Activated T-helper 2 cell treated with anti-CD3 and anti-CD28 coated beads, Interferon-gamma antibody, Interleukin-2, Interleukin-4, amounts not matched to agents 10 μg/mL and 5 μg/mL and 100 μg/mL, durations not matched to agents 14 hours and 24 hours and 36 hours (primary cell): ENCODE data around the gene SLC4A4. TPM values are rescaled to one million over a fixed set of nuclear protein-coding genes. Genes with fewer than 3 reads are reported as not detected.

Experiments
- DNase-seq: peaks from one replicate; pipeline ENCODE4 v3.0.0; 2021; ENCODE audit warnings: low spot score
- H3K27ac Mint-ChIP-seq: one replicate; pipeline ENCODE4 v1.8.0; 2021; ENCODE audit warnings: mixed read lengths
- H3K27me3 Mint-ChIP-seq: one replicate; pipeline ENCODE4 v1.8.0; 2021; ENCODE audit warnings: low read depth, mixed read lengths
- H3K36me3 Mint-ChIP-seq: one replicate; pipeline ENCODE4 v1.8.0; 2021; ENCODE audit warnings: low read depth, mixed read lengths
- H3K4me1 Mint-ChIP-seq: one replicate; pipeline ENCODE4 v1.8.0; 2021; ENCODE audit warnings: low read depth, mixed read lengths
- H3K4me3 Mint-ChIP-seq: one replicate; pipeline ENCODE4 v1.8.0; 2021; ENCODE audit warnings: low read depth, mild to moderate bottlenecking, moderate library complexity, mixed read lengths
- H3K9me3 Mint-ChIP-seq: one replicate; pipeline ENCODE4 v1.8.0; 2021; ENCODE audit warnings: mixed read lengths
- intact Hi-C: fragments of 100-400 bp; cut with micrococcal nuclease; formaldehyde crosslinking; loops from one replicate; pipeline ENCODE4 v1.15.1; 2023
- total RNA-seq: library from RNA; stranded (reverse); gene quantifications from 2 replicates; pipeline ENCODE4 v1.2.3, GENCODE V29; 2022

The SLC4A4 gene
- total RNA-seq, 1 donor from 2014 or later, result 0.43 TPM

DNA sequence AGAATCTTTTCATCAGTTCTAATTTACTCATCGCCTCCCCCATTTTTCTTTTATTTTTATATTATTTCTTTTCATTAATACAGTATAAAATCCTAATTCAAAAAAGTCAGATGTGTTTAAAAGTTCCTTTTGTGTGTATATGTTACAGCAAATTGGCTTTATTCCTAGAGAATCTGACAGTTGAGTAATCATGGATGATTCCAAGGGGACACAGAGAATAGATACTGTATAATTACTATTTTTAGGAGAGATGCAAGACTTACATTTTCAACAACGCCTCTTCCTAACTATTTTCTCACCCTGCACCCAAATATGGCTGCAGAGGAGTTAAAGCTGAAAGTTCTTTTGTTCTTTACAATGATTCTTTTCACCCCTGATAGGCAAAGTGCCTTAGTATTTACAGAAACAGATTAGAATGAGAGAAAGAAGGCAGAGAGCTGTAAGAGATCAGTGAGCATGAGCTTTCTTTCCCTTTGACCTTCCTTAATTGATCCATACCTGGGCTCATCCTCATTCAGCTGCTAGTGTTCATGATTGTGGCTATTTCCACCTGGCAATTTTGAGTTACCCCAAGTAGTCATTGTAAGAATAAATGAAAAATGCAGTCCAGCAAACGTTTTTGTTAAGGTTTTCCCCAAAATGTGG lies 210.8 kb downstream of the SLC4A4 start:
- Mint-ChIP-seq H3K27ac (no peak overlapping the region), H3K4me1 (no peaks in the 10 kb centered on the region), H3K4me3 (no peak overlapping the region), H3K9me3 (no peaks in the 10 kb centered on the region), H3K27me3 (no peaks in the 10 kb centered on the region), H3K36me3 (no peaks in the 10 kb centered on the region)
- intact Hi-C loops, result no loop called here
- DNase-seq, result no peak

DNA sequence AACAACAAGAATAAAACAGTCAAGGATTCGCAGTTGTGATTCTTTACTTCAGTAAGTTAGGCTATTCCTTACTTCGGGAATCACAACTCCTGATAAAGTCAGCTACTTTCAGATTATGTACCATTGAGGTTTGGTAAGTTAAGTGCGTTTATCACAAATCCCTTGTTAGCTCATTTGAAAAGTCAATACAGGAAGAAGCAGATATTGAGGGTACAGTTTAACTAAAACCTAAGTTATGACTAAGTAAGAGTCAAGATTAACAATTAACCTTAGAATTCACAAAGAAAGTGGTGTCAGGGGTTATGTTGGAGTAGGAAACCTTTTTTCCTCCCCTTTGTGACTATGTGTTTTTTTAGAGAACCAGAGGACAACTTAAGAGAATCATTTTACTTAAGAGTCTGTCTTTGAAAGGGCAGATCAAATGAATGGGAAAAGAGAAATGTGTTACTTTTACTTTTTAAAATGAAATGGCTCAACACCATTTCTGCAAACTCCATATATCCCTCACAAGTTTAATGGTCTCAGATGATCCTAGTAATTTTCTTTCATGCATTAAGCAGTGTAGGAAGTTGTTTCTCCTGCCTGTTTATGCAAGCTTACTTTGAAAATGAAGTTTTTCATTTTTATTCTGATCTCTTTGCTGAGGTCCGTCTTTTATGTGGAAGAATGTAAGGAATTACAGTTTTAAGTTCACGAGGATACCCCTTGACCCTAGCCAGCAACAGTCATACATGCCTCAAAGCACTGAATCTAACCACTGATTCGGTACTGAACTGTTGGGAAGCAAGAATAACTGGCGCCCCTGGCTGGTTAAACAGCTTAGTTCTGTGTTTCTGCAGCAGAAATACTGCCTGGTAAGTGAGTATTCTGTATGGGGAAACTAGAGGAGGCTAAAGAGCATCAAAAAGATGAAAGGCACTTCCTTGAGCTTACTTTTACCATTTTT lies 211.7 kb downstream of the SLC4A4 start:
- Mint-ChIP-seq H3K9me3 (no peaks in the 10 kb centered on the region), H3K4me3 (no peak overlapping the region), H3K36me3 (no peaks in the 10 kb centered on the region), H3K27me3 (peaks cover 3% of the 10 kb centered on the region), H3K4me1 (no peaks in the 10 kb centered on the region), H3K27ac (no peak overlapping the region)
- DNase-seq, result no peak
- intact Hi-C loops, result no loop called here

DNA sequence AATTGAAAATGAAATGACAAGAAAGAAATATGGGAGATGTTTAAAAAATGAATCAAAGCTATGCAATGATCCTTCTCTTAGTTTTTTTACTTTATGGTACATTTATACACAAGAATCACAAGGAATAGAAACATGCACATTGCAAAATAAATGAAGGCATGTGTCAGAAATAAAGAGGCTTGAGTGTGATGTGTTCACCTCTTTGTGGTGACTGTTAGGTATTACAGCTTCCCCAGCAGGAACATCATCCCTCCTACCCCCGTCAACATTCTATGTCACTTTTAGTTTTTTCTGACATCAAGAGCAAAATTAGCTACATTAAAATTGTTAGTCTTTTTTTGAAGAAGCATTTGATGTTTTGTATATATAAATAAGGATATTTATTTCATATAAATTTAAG lies 214.8 kb downstream of the SLC4A4 start:
- peaks cover 3% of the 10 kb centered on the region for H3K27me3 Mint-ChIP-seq
- H3K4me1 Mint-ChIP-seq, result peaks cover 2% of the 10 kb centered on the region
- no peak overlapping the region for H3K27ac Mint-ChIP-seq
- no peak overlapping the region for H3K4me3 Mint-ChIP-seq
- no peaks in the 10 kb centered on the region for H3K36me3 Mint-ChIP-seq
- intact Hi-C loops, result no loop called here
- H3K9me3 Mint-ChIP-seq, result no peaks in the 10 kb centered on the region
- no peak for DNase-seq

DNA sequence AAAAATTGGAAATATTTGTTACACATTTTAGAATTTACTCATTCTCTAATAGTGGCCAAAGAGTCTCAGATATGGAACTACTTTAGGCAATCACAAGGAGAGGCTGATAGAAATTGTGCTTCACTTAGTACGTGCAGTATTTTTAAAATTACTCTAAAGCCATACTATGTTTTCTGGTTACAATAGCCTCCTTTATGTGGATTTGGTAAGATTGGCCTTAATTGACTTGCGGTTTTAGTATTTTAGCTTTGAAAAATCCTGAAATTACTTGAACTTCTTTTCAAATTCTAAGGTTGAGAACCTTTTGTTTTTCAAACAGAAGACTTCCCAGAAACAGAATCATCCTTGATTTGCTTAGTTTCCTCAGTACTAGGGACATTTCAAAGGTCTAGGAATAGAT lies 215.2 kb downstream of the SLC4A4 start:
- Mint-ChIP-seq H3K27me3 (peaks cover 3% of the 10 kb centered on the region), H3K9me3 (no peaks in the 10 kb centered on the region), H3K36me3 (no peaks in the 10 kb centered on the region), H3K27ac (no peak overlapping the region), H3K4me1 (peaks cover 2% of the 10 kb centered on the region), H3K4me3 (no peak overlapping the region)
- intact Hi-C loops, result no loop called here
- no peak for DNase-seq

DNA sequence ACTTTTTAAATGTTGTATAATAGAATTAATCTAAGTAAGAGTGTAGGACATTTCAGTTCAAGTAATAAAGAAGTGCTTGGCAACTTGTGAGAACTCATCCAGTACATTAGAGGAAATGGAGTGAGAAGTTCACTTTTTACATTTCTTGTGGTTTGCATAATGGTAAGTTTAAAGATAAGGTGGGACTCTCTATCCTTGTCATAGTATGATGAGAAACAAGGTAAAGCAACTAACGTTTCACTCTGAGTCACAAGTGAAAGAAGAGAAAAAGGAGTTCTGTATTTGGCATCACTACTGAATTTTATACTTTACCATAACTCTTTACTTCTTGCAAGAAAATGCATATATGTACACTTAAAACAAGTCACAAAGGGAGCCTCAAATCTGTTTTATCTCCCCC lies 219.4 kb downstream of the SLC4A4 start:
- no peak overlapping the region for H3K27ac Mint-ChIP-seq
- intact Hi-C loops, result no loop called here
- peaks cover 2% of the 10 kb centered on the region for H3K4me1 Mint-ChIP-seq
- no peak overlapping the region for H3K4me3 Mint-ChIP-seq
- H3K27me3 Mint-ChIP-seq, result peaks cover 3% of the 10 kb centered on the region
- DNase-seq, result no peak
- no peaks in the 10 kb centered on the region for H3K36me3 Mint-ChIP-seq
- no peaks in the 10 kb centered on the region for H3K9me3 Mint-ChIP-seq

DNA sequence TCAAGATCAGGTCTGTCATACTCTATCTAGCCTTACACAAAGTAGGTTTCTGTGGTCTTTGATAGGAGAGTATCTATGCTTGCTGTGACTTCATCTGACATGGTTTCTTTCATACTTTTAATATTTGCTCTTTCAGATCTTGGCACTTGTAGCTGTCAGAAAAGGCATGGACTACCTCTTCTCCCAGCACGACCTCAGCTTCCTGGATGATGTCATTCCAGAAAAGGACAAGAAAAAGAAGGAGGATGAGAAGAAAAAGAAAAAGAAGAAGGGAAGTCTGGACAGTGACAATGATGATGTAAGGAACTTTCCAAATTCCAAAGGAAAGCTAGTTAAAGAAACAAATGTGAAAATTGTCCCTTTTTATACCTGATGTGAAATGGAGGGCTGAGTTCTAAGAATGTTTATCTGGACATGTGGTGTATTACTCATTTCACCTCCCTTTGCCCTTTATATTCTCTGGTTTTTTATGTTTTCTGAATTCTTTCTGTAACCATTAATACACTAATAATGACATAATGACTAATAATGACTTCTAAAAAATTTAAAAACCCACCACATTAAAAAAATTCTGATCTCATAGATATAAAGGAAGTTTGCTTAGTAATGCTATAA lies 221.2 kb downstream of the SLC4A4 start:
- Mint-ChIP-seq H3K36me3 (no peaks in the 10 kb centered on the region), H3K4me1 (peaks cover 2% of the 10 kb centered on the region), H3K27ac (no peak overlapping the region), H3K27me3 (peaks cover 2% of the 10 kb centered on the region), H3K4me3 (no peak overlapping the region), H3K9me3 (no peaks in the 10 kb centered on the region)
- no peak for DNase-seq
- intact Hi-C loops, result no loop called here

DNA sequence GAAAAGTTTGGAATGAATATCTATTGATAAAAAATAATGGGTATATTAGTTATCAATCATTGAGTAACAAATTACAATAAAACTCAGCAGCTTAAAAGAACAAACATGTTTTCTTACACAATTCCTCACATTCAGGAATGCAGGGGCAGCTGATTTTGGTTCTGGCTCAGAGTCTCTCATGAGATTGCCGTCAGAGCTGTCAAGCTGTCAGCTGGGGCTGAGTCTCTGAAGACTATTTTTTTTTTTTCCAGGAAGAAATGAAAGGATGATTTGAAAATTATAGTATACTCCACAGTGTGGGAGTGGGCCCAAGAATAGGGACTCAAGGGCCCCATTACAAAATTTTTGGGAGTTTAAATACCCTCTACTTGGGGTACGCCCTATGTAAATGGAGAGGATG lies 226.0 kb downstream of the SLC4A4 start:
- no peak for DNase-seq
- no peaks in the 10 kb centered on the region for H3K9me3 Mint-ChIP-seq
- no peaks in the 10 kb centered on the region for H3K4me1 Mint-ChIP-seq
- no peak overlapping the region for H3K27ac Mint-ChIP-seq
- peaks cover 2% of the 10 kb centered on the region for H3K27me3 Mint-ChIP-seq
- no peak overlapping the region for H3K4me3 Mint-ChIP-seq
- no peaks in the 10 kb centered on the region for H3K36me3 Mint-ChIP-seq
- intact Hi-C loops, result no loop called here

DNA sequence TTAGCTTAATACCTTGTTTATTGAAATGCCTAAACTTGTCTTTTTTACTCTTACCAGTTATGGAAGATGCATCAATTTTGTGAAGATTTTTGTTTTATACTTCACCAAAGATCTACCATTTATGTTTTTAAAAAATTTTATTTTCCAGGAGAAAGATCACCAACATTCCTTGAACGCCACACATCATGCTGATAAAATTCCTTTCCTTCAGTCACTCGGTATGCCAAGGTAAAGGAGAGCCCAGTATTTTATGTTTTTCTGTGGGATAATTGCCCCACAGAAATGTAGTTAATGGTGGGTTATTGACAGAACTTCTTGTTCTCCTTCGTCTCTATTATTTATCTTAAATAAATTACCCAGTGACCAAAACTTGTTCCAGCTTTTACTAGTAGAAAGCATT lies 228.0 kb downstream of the SLC4A4 start:
- no peak for DNase-seq
- no peaks in the 10 kb centered on the region for H3K4me1 Mint-ChIP-seq
- H3K27ac Mint-ChIP-seq, result no peak overlapping the region
- H3K4me3 Mint-ChIP-seq, result no peak overlapping the region
- no peaks in the 10 kb centered on the region for H3K36me3 Mint-ChIP-seq
- no peaks in the 10 kb centered on the region for H3K9me3 Mint-ChIP-seq
- intact Hi-C loops, result no loop called here
- H3K27me3 Mint-ChIP-seq, result peaks cover 2% of the 10 kb centered on the region

DNA sequence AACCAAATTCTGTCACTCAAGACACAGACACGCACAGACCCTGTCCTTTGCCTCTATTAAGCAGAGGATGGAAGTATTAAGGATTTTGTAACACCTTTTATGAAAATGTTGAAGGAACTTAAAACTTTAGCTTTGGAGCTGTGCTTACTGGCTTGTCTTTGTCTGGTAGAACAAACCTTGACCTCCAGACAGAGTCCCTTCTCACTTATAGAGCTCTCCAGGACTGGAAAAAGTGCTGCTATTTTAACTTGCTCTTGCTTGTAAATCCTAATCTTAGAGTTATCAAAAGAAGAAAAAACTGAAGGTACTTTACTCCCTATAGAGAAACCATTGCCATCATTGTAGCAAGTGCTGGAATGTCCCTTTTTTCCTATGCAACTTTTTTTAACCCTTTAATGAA lies 229.3 kb downstream of the SLC4A4 start:
- H3K27ac Mint-ChIP-seq, result no peak overlapping the region
- H3K4me1 Mint-ChIP-seq, result no peaks in the 10 kb centered on the region
- no peaks in the 10 kb centered on the region for H3K36me3 Mint-ChIP-seq
- no peak for DNase-seq
- no peak overlapping the region for H3K4me3 Mint-ChIP-seq
- H3K27me3 Mint-ChIP-seq, result peaks cover 2% of the 10 kb centered on the region
- no peaks in the 10 kb centered on the region for H3K9me3 Mint-ChIP-seq
- intact Hi-C loops, result no loop called here

DNA sequence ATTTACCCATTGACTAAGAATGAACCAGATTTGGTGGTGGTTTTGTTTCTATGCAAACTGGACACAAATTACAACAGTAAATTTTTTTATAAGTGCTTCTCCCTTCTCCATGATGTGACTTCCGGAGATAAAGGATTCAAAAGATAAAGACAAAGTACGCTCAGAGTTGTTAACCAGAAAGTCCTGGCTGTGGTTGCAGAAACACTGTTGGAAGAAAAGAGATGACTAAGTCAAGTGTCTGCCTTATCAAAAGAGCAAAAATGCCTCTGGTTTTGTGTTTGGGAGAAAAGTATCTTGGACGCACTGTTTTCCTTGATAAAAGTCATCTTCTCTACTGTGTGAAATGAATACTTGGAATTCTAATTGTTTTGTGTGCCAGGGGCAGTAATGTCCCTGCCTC lies 231.7 kb downstream of the SLC4A4 start:
- Mint-ChIP-seq H3K36me3 (no peaks in the 10 kb centered on the region), H3K27ac (no peak overlapping the region), H3K27me3 (peaks cover 2% of the 10 kb centered on the region), H3K4me3 (no peak overlapping the region), H3K4me1 (no peaks in the 10 kb centered on the region), H3K9me3 (peaks cover 5% of the 10 kb centered on the region)
- DNase-seq, result no peak
- intact Hi-C loops, result no loop called here

DNA sequence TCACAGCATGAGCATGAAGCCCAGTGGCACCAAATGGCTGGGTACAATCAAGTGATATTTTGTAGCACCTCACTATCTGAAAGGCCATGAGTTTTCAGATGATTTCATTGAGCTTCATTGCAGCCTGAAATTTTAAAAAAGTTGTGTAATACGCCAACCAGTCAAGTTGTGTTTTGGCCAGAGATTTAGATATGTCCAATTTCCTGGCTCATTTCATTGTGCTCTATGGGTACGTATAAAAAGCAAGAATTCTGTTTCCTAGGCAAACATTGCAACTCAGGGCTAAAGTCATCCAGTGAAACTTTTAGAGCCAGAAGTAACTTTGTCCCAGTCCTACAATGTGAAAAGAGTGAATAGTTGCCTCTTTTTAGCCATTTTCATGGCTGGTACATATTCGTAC lies 232.5 kb downstream of the SLC4A4 start:
- no peak overlapping the region for H3K27ac Mint-ChIP-seq
- intact Hi-C loops, result no loop called here
- H3K27me3 Mint-ChIP-seq, result peaks cover 2% of the 10 kb centered on the region
- no peaks in the 10 kb centered on the region for H3K4me1 Mint-ChIP-seq
- H3K4me3 Mint-ChIP-seq, result no peak overlapping the region
- H3K36me3 Mint-ChIP-seq, result no peaks in the 10 kb centered on the region
- no peak for DNase-seq
- H3K9me3 Mint-ChIP-seq, result peaks cover 5% of the 10 kb centered on the region

DNA sequence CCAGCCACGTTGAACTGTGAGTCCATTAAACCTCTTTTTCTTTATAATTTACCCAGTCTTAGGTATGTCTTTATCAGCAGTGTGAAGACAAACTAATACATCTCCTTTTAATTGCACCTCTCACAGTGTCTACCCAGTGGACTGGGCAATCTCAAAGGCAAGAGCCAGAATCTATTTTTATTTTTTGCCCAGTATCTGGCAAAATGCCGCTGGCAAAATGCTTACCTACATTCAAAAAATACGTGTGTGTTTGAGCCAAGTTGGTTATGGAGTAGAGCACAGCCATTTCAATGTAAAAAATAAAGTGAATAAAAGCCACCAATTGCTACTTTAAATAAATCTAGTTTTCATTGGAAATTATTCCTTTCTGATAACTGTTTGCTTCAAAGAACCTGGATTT lies 245.2 kb downstream of the SLC4A4 start:
- H3K27ac Mint-ChIP-seq, result no peak overlapping the region
- intact Hi-C loops, result no loop called here
- no peak overlapping the region for H3K4me3 Mint-ChIP-seq

DNA sequence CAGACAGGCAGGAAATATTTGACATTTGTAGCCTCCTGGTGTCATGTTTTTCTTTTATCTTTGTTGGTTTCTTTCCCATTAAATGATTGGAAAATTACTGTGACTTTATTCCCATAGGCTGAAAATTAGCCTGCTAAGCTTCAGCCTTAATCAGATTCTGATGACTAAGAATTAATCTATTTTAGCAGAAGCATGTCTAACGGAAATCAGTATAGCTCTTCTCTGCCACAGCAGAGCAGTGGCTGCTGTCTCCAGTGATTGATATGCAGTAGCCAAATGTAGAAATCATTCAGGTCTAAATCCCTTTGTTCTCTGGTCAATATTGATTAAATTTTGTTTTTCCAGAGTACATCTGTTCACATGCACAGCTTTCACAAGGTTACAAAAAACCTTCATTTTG lies 245.8 kb downstream of the SLC4A4 start:
- Mint-ChIP-seq H3K27ac (no peak overlapping the region), H3K4me3 (no peak overlapping the region), H3K4me1 (no peaks in the 10 kb centered on the region), H3K9me3 (no peaks in the 10 kb centered on the region), H3K27me3 (no peaks in the 10 kb centered on the region), H3K36me3 (no peaks in the 10 kb centered on the region)
- no peak for DNase-seq
- intact Hi-C loops, result no loop called here

More for the DNA sequence above, 245.2 kb downstream of the SLC4A4 start:
- H3K4me1 Mint-ChIP-seq, result no peaks in the 10 kb centered on the region
- H3K27me3 Mint-ChIP-seq, result no peaks in the 10 kb centered on the region
- no peaks in the 10 kb centered on the region for H3K9me3 Mint-ChIP-seq
- no peaks in the 10 kb centered on the region for H3K36me3 Mint-ChIP-seq
- no peak for DNase-seq
